GM10248 (cell line): ENCODE results near the gene LHPP.

ENCODE experiments used
- CTCF ChIA-PET: fragments of 300-600 bp; sonication (Branson Sonifier 250); formaldehyde crosslinking; extraction: SDS; loops from one replicate; lab custom pipeline; 2021; ENCODE audit warnings: antibody characterized with exemption; lab: Yijun Ruan, JAX
- POLR2A ChIA-PET: fragments of 350-650 bp; sonication (Branson Sonifier 250); formaldehyde crosslinking; extraction: SDS; loops from one replicate; lab custom pipeline; 2020; ENCODE audit warnings: antibody characterized with exemption; lab: Yijun Ruan, JAX
- DNase-seq: peaks from one replicate; pipeline ENCODE4 v3.0.0; 2012; ENCODE audit errors: extremely low spot score
- TF ChIP-seq, protein P1 (sequence below): IDR thresholded peaks from 2 replicates; pipeline ENCODE4 v1.5.1; 2012; ENCODE audit warnings: mild to moderate bottlenecking, low read depth; ENCODE audit errors: extremely low read depth, missing control alignments, control extremely low read depth

The LHPP gene

DNA sequence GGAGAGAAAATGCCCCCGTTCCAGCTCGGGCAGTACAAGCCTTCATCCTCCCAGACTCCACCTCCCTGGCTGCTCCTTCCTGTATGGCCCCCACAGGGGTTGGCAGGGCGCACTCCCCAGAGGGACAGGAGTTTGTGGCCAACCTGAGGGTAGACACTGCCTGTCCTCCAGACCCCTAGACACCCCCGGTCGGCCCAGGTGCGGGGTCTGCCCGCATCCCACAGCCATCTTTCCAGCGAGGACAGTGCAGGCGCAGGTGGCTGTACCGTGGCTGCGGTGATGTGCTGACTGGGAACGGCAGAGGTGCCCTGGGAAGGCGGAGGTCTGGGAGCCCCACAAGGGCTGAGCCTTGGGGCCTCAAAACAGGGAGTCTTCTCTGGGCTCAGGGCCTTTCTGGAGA, 81.5 kb downstream of the LHPP start:
- CTCF ChIA-PET = interaction anchor here (1.2 to 3.0 kb wide), 3 partner anchors 13 to 202 kb away, joined by 3 to 10 read pairs (median 4); no protein-coding TSS in a partner anchor
- POLR2A ChIA-PET = no interaction called here
- DNase-seq = no peak
- TF ChIP-seq, protein P1, sequence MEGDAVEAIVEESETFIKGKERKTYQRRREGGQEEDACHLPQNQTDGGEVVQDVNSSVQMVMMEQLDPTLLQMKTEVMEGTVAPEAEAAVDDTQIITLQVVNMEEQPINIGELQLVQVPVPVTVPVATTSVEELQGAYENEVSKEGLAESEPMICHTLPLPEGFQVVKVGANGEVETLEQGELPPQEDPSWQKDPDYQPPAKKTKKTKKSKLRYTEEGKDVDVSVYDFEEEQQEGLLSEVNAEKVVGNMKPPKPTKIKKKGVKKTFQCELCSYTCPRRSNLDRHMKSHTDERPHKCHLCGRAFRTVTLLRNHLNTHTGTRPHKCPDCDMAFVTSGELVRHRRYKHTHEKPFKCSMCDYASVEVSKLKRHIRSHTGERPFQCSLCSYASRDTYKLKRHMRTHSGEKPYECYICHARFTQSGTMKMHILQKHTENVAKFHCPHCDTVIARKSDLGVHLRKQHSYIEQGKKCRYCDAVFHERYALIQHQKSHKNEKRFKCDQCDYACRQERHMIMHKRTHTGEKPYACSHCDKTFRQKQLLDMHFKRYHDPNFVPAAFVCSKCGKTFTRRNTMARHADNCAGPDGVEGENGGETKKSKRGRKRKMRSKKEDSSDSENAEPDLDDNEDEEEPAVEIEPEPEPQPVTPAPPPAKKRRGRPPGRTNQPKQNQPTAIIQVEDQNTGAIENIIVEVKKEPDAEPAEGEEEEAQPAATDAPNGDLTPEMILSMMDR = no peak

- CTCF ChIA-PET = interaction anchor here (1.2 to 3.0 kb wide), 2 partner anchors 197 to 201 kb away, joined by 4 to 10 read pairs; no protein-coding TSS in a partner anchor
- DNase-seq = no peak
- TF ChIP-seq, protein P1 = no peak
- POLR2A ChIA-PET = no interaction called here
These were observed 82.3 kb downstream of the LHPP start for GRCh38 chr10:124543971-124544370.

GRCh38 chr10:124544711-124545110, 83.1 kb downstream of the LHPP start:
- DNase-seq = no peak
- CTCF ChIA-PET = interaction anchor here (1.1 to 3.0 kb wide), 2 partner anchors 155 to 196 kb away, joined by 3 to 10 read pairs; no protein-coding TSS in a partner anchor
- TF ChIP-seq, protein P1 = no peak
- POLR2A ChIA-PET = no interaction called here

DNA sequence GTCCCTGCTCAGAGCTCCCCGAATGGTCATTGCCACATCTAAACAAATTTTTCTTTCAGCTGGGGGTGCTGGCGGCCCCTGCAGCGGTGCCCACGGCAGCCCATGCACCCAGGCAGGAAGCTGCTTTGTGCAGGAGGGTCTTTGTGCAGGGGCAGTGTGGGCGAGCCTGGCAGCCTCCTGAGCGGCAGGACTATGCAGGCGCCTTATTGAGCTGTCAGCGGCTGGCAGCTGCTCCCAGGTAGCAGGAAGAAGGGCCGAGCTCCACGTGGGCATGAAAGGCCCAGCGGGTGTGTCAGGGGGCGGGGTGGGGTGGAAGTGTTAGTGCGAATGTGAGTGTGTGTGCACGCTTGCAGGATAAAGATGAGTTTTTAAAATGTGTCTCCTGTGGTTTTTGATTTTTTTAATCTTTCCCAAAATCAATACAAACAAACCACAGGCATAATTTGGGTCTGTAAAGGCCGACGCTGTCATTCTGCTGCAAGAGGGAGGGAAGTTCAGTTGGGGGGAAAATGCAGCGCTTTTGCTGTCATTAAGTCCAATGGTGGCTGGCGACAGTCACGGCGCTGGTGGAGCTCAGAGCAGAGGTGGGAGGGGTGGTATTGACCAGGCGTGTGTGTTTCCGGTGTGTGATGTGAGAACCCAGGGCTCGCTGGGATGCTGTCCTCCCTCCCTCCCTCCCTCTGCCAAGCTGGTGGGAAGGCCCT, 83.9 kb downstream of the LHPP start:
- no peak for DNase-seq
- TF ChIP-seq, protein P1 = no peak
- CTCF ChIA-PET = interaction anchor here (1.0 to 3.0 kb wide), 4 partner anchors 15 to 200 kb away, joined by 3 to 10 read pairs (median 3); no protein-coding TSS in a partner anchor
- POLR2A ChIA-PET = no interaction called here

GRCh38 chr10:124546055-124546369, 84.4 kb downstream of the LHPP start:
- ChIA-PET CTCF (interaction anchor here (1.0 to 3.0 kb wide), 3 partner anchors 15 to 200 kb away, joined by 3 to 10 read pairs (median 3); no protein-coding TSS in a partner anchor), POLR2A (no interaction called here)
- no peak for DNase-seq
- TF ChIP-seq, protein P1 = no peak

- CTCF ChIA-PET = interaction anchor here (1.0 to 2.3 kb wide), 3 partner anchors 8 to 194 kb away, joined by 3 to 9 read pairs (median 3); no protein-coding TSS in a partner anchor
- DNase-seq = no peak
- TF ChIP-seq, protein P1 = no peak
- POLR2A ChIA-PET = no interaction called here
These were observed 85.5 kb downstream of the LHPP start for GRCh38 chr10:124546957-124547646.
